K562 (cell line): ENCODE results near the gene MVB12B. TPM values are rescaled to one million over a fixed set of nuclear protein-coding genes. Genes with fewer than 3 reads are reported as not detected.

Experiments used
- ATAC-seq: fragments of 200-7000 bp; cut with Tn5 transposase; 3 replicates; pipeline ENCODE4 v1.9.1; 2020; ENCODE audit warnings: moderate library complexity
- BruUV-seq: library from RNA; stranded (reverse); fragments of 400-500 nt; replicated peaks from 2 replicates; lab custom pipeline; 2021; lab: Mats Ljungman, UMichigan
- CTCF ChIA-PET: fragments of 300-600 bp; formaldehyde crosslinking; extraction: SDS; loops from one replicate; lab custom pipeline; 2021; ENCODE audit warnings: low intra/inter-chr PET ratio; lab: Yijun Ruan, JAX
- POLR2A ChIA-PET: fragments of 300-600, 350-650 bp; sonication (Branson Sonifier 250); formaldehyde crosslinking; extraction: SDS; loops from one replicate; lab custom pipeline; 2021; ENCODE audit warnings: antibody characterized with exemption, inconsistent platforms; lab: Yijun Ruan, JAX
- DNase-seq, 4 experiments: peaks; one replicate each; pipeline versions ENCODE4 v3.0.0 to v3.0.0-alpha.2; 2011 to 2018; ENCODE audit warnings: low spot score in 3 of 4, mixed read lengths in 3 of 4; ENCODE audit errors: extremely low read depth in 1 of 4
- FAIRE-seq: peaks from 2 replicates; lab custom pipeline; 2011; peaks lifted over from hg19 to GRCh38; lab: Jason Lieb, UNC
- H2AFZ ChIP-seq: 2 replicates; pipeline ENCODE4 v1.6.0; 2011; ENCODE audit warnings: low read depth, low read length, control low read depth, inconsistent platforms
- H3K27ac ChIP-seq: fragments of 200-600 bp; 3 replicates; pipeline ENCODE4 v1.8.0; 2011; ENCODE audit warnings: low read depth, mild to moderate bottlenecking, control low read depth, inconsistent platforms, low read length, moderate library complexity, mixed read lengths; ENCODE audit errors: extremely low read depth
- H3K27me3 ChIP-seq, 2 experiments: fragments of 300-600 bp in 1 of 2; 2 replicates in 1 of 2; 3 replicates in 1 of 2; pipeline versions ENCODE4 v1.6.0 to v1.8.0; 2011; ENCODE audit warnings: inconsistent platforms in 2 of 2, low read length in 2 of 2, mild to moderate bottlenecking in 1 of 2, mixed read lengths in 1 of 2, moderate library complexity in 1 of 2; ENCODE audit not compliant: control insufficient read depth in 2 of 2, insufficient read depth in 2 of 2
- H3K36me3 ChIP-seq: fragments of 300-600 bp; 3 replicates; pipeline ENCODE4 v1.8.0; 2011; ENCODE audit warnings: mild to moderate bottlenecking, low read length, inconsistent platforms; ENCODE audit not compliant: control insufficient read depth, insufficient read depth
- H3K4me1 ChIP-seq, 2 experiments: fragments of 200-600 bp in 1 of 2; replicated peaks in 1 of 2; 2 replicates in 1 of 2; 3 replicates in 1 of 2; pipeline versions ENCODE4 v1.5.1 to v1.8.0; 2011; ENCODE audit warnings: inconsistent platforms in 2 of 2, low read length in 2 of 2, mild to moderate bottlenecking in 1 of 2, mixed read lengths in 1 of 2, moderate library complexity in 1 of 2; ENCODE audit not compliant: control insufficient read depth in 2 of 2, insufficient read depth in 2 of 2
- H3K4me2 ChIP-seq: 2 replicates; pipeline ENCODE4 v1.6.1; 2011; ENCODE audit warnings: low read length, control low read depth, inconsistent platforms, mixed read lengths; ENCODE audit not compliant: insufficient read depth
- H3K4me3 ChIP-seq: fragments of 200-600 bp; sonication (generic), shearing (Covaris generic); 2 replicates; pipeline ENCODE4 v1.5.1; 2016; ENCODE audit warnings: control low read depth, inconsistent platforms
- H3K79me2 ChIP-seq: fragments of 200-600 bp; 3 replicates; pipeline ENCODE4 v1.8.0; 2011; ENCODE audit warnings: low read length, inconsistent platforms; ENCODE audit not compliant: control insufficient read depth, insufficient read depth
- H3K9ac ChIP-seq, 2 experiments: 2 replicates each; pipeline versions ENCODE4 v1.6.0 to v1.6.1; 2011; ENCODE audit warnings: low read depth in 2 of 2, low read length in 2 of 2, control low read depth in 1 of 2, inconsistent platforms in 1 of 2, mild to moderate bottlenecking in 1 of 2, mixed read lengths in 1 of 2; ENCODE audit not compliant: insufficient read depth in 1 of 2
- H3K9me1 ChIP-seq: one replicate; pipeline ENCODE4 v1.6.0; 2011; ENCODE audit warnings: inconsistent platforms, mild to moderate bottlenecking, low read length, moderate library complexity; ENCODE audit not compliant: control insufficient read depth, insufficient read depth
- H3K9me3 ChIP-seq: replicated peaks from 2 replicates; pipeline ENCODE4 v1.5.1; 2011; ENCODE audit warnings: low read depth, low read length, inconsistent platforms; ENCODE audit not compliant: control insufficient read depth, insufficient read depth
- H4K20me1 ChIP-seq: replicated peaks from 2 replicates; pipeline ENCODE4 v1.6.1; 2011; ENCODE audit warnings: low read length, inconsistent platforms, mixed read lengths; ENCODE audit not compliant: control insufficient read depth, insufficient read depth
- SAFB ChIP-seq: fragments of 200-400 bp; formaldehyde crosslinking; IDR thresholded peaks from 2 replicates; pipeline ENCODE4 v1.6.1; 2017; ENCODE audit warnings: low read depth, low read length, borderline replicate concordance
- TAF1 ChIP-seq: IDR thresholded peaks from 2 replicates; pipeline ENCODE4 v1.6.1; 2011; ENCODE audit warnings: mild to moderate bottlenecking, low read length, moderate library complexity; ENCODE audit not compliant: insufficient read depth, control insufficient read depth, severe bottlenecking; ENCODE audit errors: extremely low read depth
- ZBTB9 ChIP-seq: fragments of 450-650 bp; formaldehyde crosslinking; IDR thresholded peaks from 2 replicates; pipeline ENCODE4 v1.4.0; 2020; ENCODE audit warnings: mild to moderate bottlenecking, moderate library complexity
- WGBS: fragments of 100-300 bp; shearing (Covaris generic); methylation state at CpG from one replicate; pipeline ENCODE4 v1.1.6; 2016; ENCODE audit warnings: low coverage, mixed read lengths; ENCODE audit not compliant: insufficient coverage; ENCODE audit errors: missing lambda C conversion rate; 5-methylcytosine and 5-hydroxymethylcytosine counted together
- in situ Hi-C: fragments of 300-500 bp; cut with MboI; formaldehyde crosslinking; loops from 4 replicates; pipeline ENCODE4 v1.15.0; 2018; ENCODE audit warnings: inconsistent platforms, mixed read lengths
- intact Hi-C: fragments of 100-400 bp; cut with micrococcal nuclease; formaldehyde crosslinking; loops from 2 replicates; pipeline ENCODE4 v1.14.2; 2022
- polyA plus RNA-seq, 8 experiments: library from polyadenylated mRNA; depleted of rRNA in 4 of 8; stranded (reverse) in 5 of 8; unstranded in 3 of 8; fragments of >200 nt; fragmentation: Nextera tagmentation in 2 of 8; fragmentation: Illumina TruSeq in 1 of 8; extraction: Ambion mirVana in 2 of 8; extraction: Trizol in 1 of 8; gene quantifications; 2 replicates each; pipeline versions ENCODE4 v1.2.1 to v1.2.3, GENCODE V29; 2011 to 2014; ENCODE audit warnings: inconsistent platforms in 1 of 8, missing spikeins in 1 of 8
- total RNA-seq, 7 experiments: library from RNA; depleted of rRNA in 6 of 7; stranded (reverse); fragments of >200 nt in 6 of 7; fragmentation: Illumina TruSeq in 2 of 7; extraction: Trizol in 2 of 7; gene quantifications; 2 replicates each; pipeline versions ENCODE4 v1.2.1 to v1.2.3, GENCODE V29; 2011 to 2021; ENCODE audit warnings: low replicate concordance in 1 of 7

MVB12B gene
- total and polyA plus RNA-seq, 9 of the 15 experiments (the other 6 are each of a cell fraction or from before 2014, with no cell fraction given), result not detected

- H3K9ac ChIP-seq, result no peak overlapping the region
- no peak for TF ChIP-seq ZBTB9 (CRISPR knock-in tag)
- no peak for TF ChIP-seq TAF1
- TF ChIP-seq SAFB, result no peak
- H3K4me1 ChIP-seq, result no peaks in the 10 kb centered on the region
- H3K4me3 ChIP-seq, result no peak overlapping the region
- DNase-seq (no peak), FAIRE-seq (no peak), ATAC-seq (no peak)
- CTCF ChIA-PET, result no interaction called here
- peaks cover 2% of the 10 kb centered on the region for H3K9me1 ChIP-seq
- H3K36me3 ChIP-seq, result no peaks in the 10 kb centered on the region
- H2AFZ ChIP-seq, result no peak overlapping the region
- peaks cover 12 to 62% of the 10 kb centered on the region in 2 experiments for H3K27me3 ChIP-seq
- no peak overlapping the region for H3K4me2 ChIP-seq
- in situ Hi-C loops (no loop called here), intact Hi-C loops (no loop called here)
- 0% methylated on average over 6 of the region's 6 CpGs for WGBS
- POLR2A ChIA-PET, result interaction anchor here (0.9 kb wide), 1 partner anchor 13 kb away, joined by 3 read pairs; no protein-coding TSS in a partner anchor
- BruUV-seq, result no TSS peak
- H4K20me1 ChIP-seq, result 0 out of 2 replicates have a peak, but pooled peaks cover 3% of the 10 kb centered on the region
- H3K27ac ChIP-seq, result no peak overlapping the region
- no peaks in the 10 kb centered on the region for H3K9me3 ChIP-seq
- no peaks in the 10 kb centered on the region for H3K79me2 ChIP-seq
Observed at GRCh38 chr9:126450668-126451205, 124.1 kb downstream of the MVB12B start.
